ENCODE measurements around the gene SPINDOC. TPM values are rescaled to one million over a fixed set of nuclear protein-coding genes. Genes with fewer than 3 reads are reported as not detected.

SPINDOC gene
- total and polyA plus RNA-seq, 9 of the 15 experiments (the other 6 are each of a cell fraction or from before 2014, with no cell fraction given), result 0.70 to 36.3 (median 19.6) TPM

GRCh38 chr11:63802637-63803414 lies 10.4 kb upstream of the SPINDOC start (continued):
- TF ChIP-seq JUND (IDR thresholded peaks at IDR 0.05; ENCODE audit: borderline replicate concordance, low read depth, low read length) (peak; percentile 85), JUND (tag; IDR thresholded peaks at IDR 0.05; ENCODE audit: borderline replicate concordance, low read depth, low read length) (peak; percentile 90; the same call in 2 of the 3 replicates), THRAP3 (IDR thresholded peaks at IDR 0.05; ENCODE audit: borderline replicate concordance) (no peak), ZNF431 (CRISPR knock-in tag; IDR thresholded peaks at IDR 0.05) (no peak), HEY1 (CRISPR knock-in tag; IDR thresholded peaks at IDR 0.05; ENCODE audit: borderline replicate concordance) (no peak), KAT7 (CRISPR knock-in tag; IDR thresholded peaks at IDR 0.05; ENCODE audit: borderline replicate concordance) (no peak), RAD21 (CRISPR knock-in tag; conservative IDR thresholded peaks at IDR 0.05 in 1 of 2, IDR thresholded peaks at IDR 0.05 in 1 of 2) (no peak), BRF1 (IDR thresholded peaks at IDR 0.05; ENCODE audit: borderline replicate concordance, extremely low read depth, insufficient read length) (no peak), TRIM28 (IDR thresholded peaks at IDR 0.05) (0 out of 2 replicates have a peak, but pooled peaks have one; percentile 54), SP2 (IDR thresholded peaks at IDR 0.05; ENCODE audit: extremely low read depth, low read depth, low read length, poor library complexity, severe bottlenecking) (no peak), MEF2A (IDR thresholded peaks at IDR 0.05; ENCODE audit: control insufficient read depth, low read depth, low read length) (no peak), ARHGAP35 (IDR thresholded peaks at IDR 0.05; ENCODE audit: partially characterized antibody) (no peak)
- TF ChIP-seq, protein P1, sequence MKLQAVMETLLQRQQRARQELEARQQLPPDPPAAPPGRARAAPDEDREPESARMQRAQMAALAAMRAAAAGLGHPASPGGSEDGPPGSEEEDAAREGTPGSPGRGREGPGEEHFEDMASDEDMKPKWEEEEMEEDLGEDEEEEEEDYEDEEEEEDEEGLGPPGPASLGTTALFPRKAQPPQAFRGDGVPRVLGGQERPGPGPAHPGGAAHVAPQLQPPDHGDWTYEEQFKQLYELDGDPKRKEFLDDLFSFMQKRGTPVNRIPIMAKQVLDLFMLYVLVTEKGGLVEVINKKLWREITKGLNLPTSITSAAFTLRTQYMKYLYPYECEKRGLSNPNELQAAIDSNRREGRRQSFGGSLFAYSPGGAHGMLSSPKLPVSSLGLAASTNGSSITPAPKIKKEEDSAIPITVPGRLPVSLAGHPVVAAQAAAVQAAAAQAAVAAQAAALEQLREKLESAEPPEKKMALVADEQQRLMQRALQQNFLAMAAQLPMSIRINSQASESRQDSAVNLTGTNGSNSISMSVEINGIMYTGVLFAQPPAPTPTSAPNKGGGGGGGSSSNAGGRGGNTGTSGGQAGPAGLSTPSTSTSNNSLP (IDR thresholded peaks at IDR 0.05; ENCODE audit: borderline replicate concordance, low read depth, low read length), result peak; percentile 13; the same call in 1 of the 2 replicates
- TF ChIP-seq, protein P2, sequence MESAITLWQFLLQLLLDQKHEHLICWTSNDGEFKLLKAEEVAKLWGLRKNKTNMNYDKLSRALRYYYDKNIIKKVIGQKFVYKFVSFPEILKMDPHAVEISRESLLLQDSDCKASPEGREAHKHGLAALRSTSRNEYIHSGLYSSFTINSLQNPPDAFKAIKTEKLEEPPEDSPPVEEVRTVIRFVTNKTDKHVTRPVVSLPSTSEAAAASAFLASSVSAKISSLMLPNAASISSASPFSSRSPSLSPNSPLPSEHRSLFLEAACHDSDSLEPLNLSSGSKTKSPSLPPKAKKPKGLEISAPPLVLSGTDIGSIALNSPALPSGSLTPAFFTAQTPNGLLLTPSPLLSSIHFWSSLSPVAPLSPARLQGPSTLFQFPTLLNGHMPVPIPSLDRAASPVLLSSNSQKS (CRISPR knock-in tag; IDR thresholded peaks at IDR 0.05), result no peak
- TF ChIP-seq, protein P3, sequence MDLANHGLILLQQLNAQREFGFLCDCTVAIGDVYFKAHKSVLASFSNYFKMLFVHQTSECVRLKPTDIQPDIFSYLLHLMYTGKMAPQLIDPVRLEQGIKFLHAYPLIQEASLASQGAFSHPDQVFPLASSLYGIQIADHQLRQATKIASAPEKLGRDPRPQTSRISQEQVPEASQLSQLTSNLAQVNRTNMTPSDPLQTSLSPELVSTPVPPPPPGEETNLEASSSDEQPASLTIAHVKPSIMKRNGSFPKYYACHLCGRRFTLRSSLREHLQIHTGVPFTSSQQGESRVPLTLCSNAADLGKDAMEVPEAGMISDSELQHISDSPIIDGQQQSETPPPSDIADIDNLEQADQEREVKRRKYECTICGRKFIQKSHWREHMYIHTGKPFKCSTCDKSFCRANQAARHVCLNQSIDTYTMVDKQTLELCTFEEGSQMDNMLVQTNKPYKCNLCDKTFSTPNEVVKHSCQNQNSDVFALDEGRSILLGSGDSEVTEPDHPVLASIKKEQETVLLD (IDR thresholded peaks at IDR 0.05), result no peak
- TF ChIP-seq, protein P4, sequence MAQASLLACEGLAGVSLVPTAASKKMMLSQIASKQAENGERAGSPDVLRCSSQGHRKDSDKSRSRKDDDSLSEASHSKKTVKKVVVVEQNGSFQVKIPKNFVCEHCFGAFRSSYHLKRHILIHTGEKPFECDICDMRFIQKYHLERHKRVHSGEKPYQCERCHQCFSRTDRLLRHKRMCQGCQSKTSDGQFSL (CRISPR knock-in tag; IDR thresholded peaks at IDR 0.05), result no peak
- TF ChIP-seq, protein P4 (tag; IDR thresholded peaks at IDR 0.05), result no peak
- TF ChIP-seq, protein P5, sequence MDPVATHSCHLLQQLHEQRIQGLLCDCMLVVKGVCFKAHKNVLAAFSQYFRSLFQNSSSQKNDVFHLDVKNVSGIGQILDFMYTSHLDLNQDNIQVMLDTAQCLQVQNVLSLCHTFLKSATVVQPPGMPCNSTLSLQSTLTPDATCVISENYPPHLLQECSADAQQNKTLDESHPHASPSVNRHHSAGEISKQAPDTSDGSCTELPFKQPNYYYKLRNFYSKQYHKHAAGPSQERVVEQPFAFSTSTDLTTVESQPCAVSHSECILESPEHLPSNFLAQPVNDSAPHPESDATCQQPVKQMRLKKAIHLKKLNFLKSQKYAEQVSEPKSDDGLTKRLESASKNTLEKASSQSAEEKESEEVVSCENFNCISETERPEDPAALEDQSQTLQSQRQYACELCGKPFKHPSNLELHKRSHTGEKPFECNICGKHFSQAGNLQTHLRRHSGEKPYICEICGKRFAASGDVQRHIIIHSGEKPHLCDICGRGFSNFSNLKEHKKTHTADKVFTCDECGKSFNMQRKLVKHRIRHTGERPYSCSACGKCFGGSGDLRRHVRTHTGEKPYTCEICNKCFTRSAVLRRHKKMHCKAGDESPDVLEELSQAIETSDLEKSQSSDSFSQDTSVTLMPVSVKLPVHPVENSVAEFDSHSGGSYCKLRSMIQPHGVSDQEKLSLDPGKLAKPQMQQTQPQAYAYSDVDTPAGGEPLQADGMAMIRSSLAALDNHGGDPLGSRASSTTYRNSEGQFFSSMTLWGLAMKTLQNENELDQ (CRISPR knock-in tag; IDR thresholded peaks at IDR 0.05; ENCODE audit: borderline replicate concordance), result no peak

Measured in K562 (cell line).